Stomach (tissue), 9 donors: ENCODE results near the gene DYNC1H1. TPM values are rescaled to one million over a fixed set of nuclear protein-coding genes. Genes with fewer than 3 reads are reported as not detected.
"Not testable (repeated sequence)": the region's sequence is repeated elsewhere in the genome, so short reads cannot be mapped to it uniquely, and the experiment has no call there.

Experiments
- DNase-seq, 2 donors: peaks; one replicate each; pipeline versions ENCODE4 v3.0.0 to v3.0.0-alpha.2; 2013 to 2019
- H3K27ac ChIP-seq, 5 donors: fragments of 200-600 bp in 4 of 5; sonication (generic) in 4 of 5; one replicate each; pipeline ENCODE4 v1.5.1; 2013 to 2019; ENCODE audit warnings: mild to moderate bottlenecking in 1 of 5, moderate library complexity in 1 of 5
- H3K27me3 ChIP-seq, 3 donors: fragments of 200-600 bp; sonication (generic); one replicate each; pipeline ENCODE4 v1.5.1; 2017 to 2019; ENCODE audit warnings: mixed run types in 1 of 3
- H3K36me3 ChIP-seq, 4 donors: fragments of 200-600 bp; sonication (generic); 1 replicate in 3 of 4; 2 replicates in 1 of 4; pipeline ENCODE4 v1.5.1; 2016 to 2019
- H3K4me1 ChIP-seq, 4 donors: fragments of 200-600 bp; sonication (generic); one replicate each; pipeline ENCODE4 v1.5.1; 2016 to 2019
- H3K4me3 ChIP-seq, 4 donors: fragments of 200-600 bp; sonication (generic) in 3 of 4; one replicate each; pipeline ENCODE4 v1.5.1; 2016 to 2019; ENCODE audit warnings: mild to moderate bottlenecking in 1 of 4
- H3K9me3 ChIP-seq, 4 donors: fragments of 200-600 bp; sonication (generic); one replicate each; pipeline ENCODE4 v1.5.1; 2016 to 2019
- EP300 ChIP-seq: sonication (generic); formaldehyde crosslinking; IDR thresholded peaks from one replicate; pipeline ENCODE4 v1.6.1; 2017; ENCODE audit warnings: antibody characterized with exemption
- POLR2A ChIP-seq, 4 donors: fragments of 450-650 bp; IDR thresholded peaks; one replicate each; pipeline ENCODE4 v1.6.1; 2016; ENCODE audit warnings: antibody characterized with exemption in 4 of 4, control low read depth in 2 of 4, mild to moderate bottlenecking in 1 of 4, moderate library complexity in 1 of 4
- POLR2AphosphoS5 ChIP-seq, 3 donors: sonication (generic); formaldehyde crosslinking; IDR thresholded peaks; one replicate each; pipeline ENCODE4 v1.6.1; 2016; ENCODE audit warnings: antibody characterized with exemption in 3 of 3
- WGBS, 5 donors: extraction: QIAGEN DNeasy Blood & Tissue Kit in 3 of 5; methylation state at CpG; one replicate each; pipeline versions ENCODE4 v1.1.5 to v1.1.7; 2013 to 2018; 5-methylcytosine and 5-hydroxymethylcytosine counted together
- intact Hi-C: fragments of 100-400 bp; cut with DNase I; formaldehyde crosslinking; loops from one replicate; pipeline ENCODE4 v1.15.1; 2023; ENCODE audit warnings: low total_unique reads
- polyA plus RNA-seq, 3 donors: library from polyadenylated mRNA; stranded (reverse); fragments of 200-250 nt; gene quantifications; one replicate each; pipeline ENCODE4 v1.2.3, GENCODE V29; 2013
- total RNA-seq, 5 donors: library from RNA; depleted of rRNA; stranded (reverse); fragments of >200 nt; gene quantifications; one replicate each; pipeline versions ENCODE4 v1.1.0 to v1.2.3, GENCODE V29; 2014 to 2016
- TF ChIP-seq, protein P1 (sequence below), 7 experiments: fragments of 450-650 bp in 4 of 7; fragments of 200-600 bp in 3 of 7; sonication (generic) in 3 of 7; IDR thresholded peaks; one replicate each; pipeline ENCODE4 v1.5.1; 2016 to 2019; ENCODE audit warnings: antibody characterized with exemption in 7 of 7, control low read depth in 2 of 7, mild to moderate bottlenecking in 1 of 7
- donor health status: healthy with polysubstance abuse.
- donor health status: Bipolar disorder and iron deficiency.
- donor health status: healthy.

DYNC1H1 gene
- total and polyA plus RNA-seq, 8 donors = 52.9 to 651 (median 332) TPM

DNA sequence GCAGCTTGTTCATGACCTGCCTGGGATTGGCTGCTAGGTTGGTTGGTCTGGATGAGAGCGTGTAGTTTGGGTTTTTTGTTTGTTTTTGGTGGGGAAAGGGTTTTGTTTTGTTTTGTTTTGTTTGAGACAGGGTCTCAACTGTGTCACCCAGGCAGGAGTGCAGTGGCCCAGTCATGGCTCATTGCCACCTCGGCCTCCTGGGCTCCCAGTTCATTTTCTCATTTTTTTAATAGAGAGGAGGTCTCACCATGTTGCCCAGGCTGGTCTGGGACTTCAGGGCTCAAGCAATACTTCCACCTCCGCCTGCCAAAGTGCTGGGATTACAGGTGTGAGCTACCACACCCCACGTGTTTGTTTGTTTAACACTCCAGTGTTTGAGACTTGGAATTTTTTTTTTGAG is 3.8 kb downstream of the DYNC1H1 start:
- intact Hi-C loops = no loop called here
- WGBS, 5 donors = 47 to 80% (median 56%) methylated on average over 4 of the region's 4 CpGs
- H3K4me3 ChIP-seq = no peak overlapping the region
- peaks cover 0 to 16% (median 10%) of the 10 kb centered on the region in 4 donors for H3K36me3 ChIP-seq
- no peak for DNase-seq
- H3K27me3 ChIP-seq = no peaks in the 10 kb centered on the region
- H3K9me3 ChIP-seq = no peaks in the 10 kb centered on the region
- peak overlapping the region in 2 of 5 donors; percentile 13 to 38 for H3K27ac ChIP-seq
- H3K4me1 ChIP-seq = peaks cover 41 to 81% (median 63%) of the 10 kb centered on the region in 4 donors
- no peak for TF ChIP-seq POLR2AphosphoS5 (IDR thresholded peaks at IDR 0.05)
- TF ChIP-seq EP300 = no peak
- TF ChIP-seq, protein P1, sequence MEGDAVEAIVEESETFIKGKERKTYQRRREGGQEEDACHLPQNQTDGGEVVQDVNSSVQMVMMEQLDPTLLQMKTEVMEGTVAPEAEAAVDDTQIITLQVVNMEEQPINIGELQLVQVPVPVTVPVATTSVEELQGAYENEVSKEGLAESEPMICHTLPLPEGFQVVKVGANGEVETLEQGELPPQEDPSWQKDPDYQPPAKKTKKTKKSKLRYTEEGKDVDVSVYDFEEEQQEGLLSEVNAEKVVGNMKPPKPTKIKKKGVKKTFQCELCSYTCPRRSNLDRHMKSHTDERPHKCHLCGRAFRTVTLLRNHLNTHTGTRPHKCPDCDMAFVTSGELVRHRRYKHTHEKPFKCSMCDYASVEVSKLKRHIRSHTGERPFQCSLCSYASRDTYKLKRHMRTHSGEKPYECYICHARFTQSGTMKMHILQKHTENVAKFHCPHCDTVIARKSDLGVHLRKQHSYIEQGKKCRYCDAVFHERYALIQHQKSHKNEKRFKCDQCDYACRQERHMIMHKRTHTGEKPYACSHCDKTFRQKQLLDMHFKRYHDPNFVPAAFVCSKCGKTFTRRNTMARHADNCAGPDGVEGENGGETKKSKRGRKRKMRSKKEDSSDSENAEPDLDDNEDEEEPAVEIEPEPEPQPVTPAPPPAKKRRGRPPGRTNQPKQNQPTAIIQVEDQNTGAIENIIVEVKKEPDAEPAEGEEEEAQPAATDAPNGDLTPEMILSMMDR (IDR thresholded peaks at IDR 0.05) = no peak
- no peak for TF ChIP-seq POLR2A (IDR thresholded peaks at IDR 0.05)

DNA sequence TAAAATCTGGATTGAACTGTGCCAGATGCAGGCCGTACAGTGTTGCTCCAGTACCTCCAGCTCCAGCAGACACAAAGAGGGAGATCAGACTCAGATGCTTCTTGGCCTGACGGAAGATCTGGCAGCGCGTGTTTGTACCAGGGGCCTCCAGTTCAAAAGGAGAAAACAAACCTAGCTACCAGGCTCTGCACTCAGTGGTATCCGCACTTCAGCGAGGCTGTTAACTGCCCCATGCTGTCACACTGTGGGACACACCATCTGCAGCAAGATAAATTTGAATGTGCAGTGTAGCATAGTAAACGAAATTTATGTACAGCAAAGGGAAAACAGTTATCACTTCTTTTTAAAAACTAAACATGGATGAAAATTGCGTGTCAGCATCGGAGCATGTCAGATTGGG is 5.1 kb downstream of the DYNC1H1 start:
- DNase-seq = no peak
- WGBS, 5 donors = 80 to 93% (median 89%) methylated on average over 9 of the region's 9 CpGs
- H3K4me3 ChIP-seq = no peak overlapping the region
- H3K4me1 ChIP-seq = peaks cover 41 to 82% (median 63%) of the 10 kb centered on the region in 4 donors
- no peaks in the 10 kb centered on the region for H3K9me3 ChIP-seq
- intact Hi-C loops = no loop called here
- peaks cover 0 to 16% (median 10%) of the 10 kb centered on the region in 4 donors for H3K36me3 ChIP-seq
- no peak overlapping the region for H3K27ac ChIP-seq
- TF ChIP-seq POLR2AphosphoS5 (IDR thresholded peaks at IDR 0.05) = no peak
- TF ChIP-seq, protein P1 (IDR thresholded peaks at IDR 0.05) = no peak
- no peak for TF ChIP-seq POLR2A (IDR thresholded peaks at IDR 0.05)
- TF ChIP-seq EP300 = no peak
- H3K27me3 ChIP-seq = no peaks in the 10 kb centered on the region

DNA sequence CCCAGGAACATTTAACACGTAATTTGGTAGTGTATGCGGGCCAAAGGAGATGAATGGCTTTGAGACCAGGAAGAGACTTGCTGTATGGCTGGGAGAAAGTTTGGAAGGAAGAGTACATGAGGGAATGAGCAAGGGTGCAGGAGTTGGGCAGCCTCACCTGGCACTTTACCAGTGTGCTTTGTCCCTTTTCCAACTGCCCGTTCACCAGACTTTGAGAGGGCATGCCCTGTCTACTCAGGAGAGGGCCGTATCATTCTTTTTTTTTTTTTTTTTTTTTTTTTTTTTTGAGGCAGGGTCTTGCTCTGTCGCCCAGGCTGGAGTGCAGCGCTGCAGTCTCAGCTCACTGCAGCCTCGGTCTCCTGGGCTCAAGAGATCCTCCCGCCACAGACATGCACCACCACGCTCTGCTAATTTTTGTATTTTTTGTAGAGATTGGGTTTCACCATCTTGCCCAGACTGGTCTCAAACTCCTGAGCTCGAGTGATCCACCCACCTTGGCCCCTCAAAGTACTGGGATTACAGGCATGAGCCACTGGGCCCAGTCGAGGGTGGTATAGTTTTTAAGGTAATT is 6.5 kb downstream of the DYNC1H1 start:
- TF ChIP-seq, protein P1 (IDR thresholded peaks at IDR 0.05) = no peak
- TF ChIP-seq POLR2A (IDR thresholded peaks at IDR 0.05) (no peak), POLR2AphosphoS5 (IDR thresholded peaks at IDR 0.05) (no peak), EP300 (no peak)
- H3K27ac ChIP-seq = peak overlapping the region in 3 of 5 donors; percentile 72 to 78 (median 76)
- H3K4me1 ChIP-seq = peaks cover 36 to 81% (median 58%) of the 10 kb centered on the region in 4 donors
- no peak overlapping the region for H3K4me3 ChIP-seq
- DNase-seq = no peak
- H3K27me3 ChIP-seq = no peaks in the 10 kb centered on the region
- WGBS, 5 donors = 68 to 86% (median 84%) methylated on average over 11 of the region's 11 CpGs
- intact Hi-C loops = no loop called here
- peaks cover 2 to 25% (median 13%) of the 10 kb centered on the region in 4 donors for H3K36me3 ChIP-seq
- no peaks in the 10 kb centered on the region for H3K9me3 ChIP-seq

DNA sequence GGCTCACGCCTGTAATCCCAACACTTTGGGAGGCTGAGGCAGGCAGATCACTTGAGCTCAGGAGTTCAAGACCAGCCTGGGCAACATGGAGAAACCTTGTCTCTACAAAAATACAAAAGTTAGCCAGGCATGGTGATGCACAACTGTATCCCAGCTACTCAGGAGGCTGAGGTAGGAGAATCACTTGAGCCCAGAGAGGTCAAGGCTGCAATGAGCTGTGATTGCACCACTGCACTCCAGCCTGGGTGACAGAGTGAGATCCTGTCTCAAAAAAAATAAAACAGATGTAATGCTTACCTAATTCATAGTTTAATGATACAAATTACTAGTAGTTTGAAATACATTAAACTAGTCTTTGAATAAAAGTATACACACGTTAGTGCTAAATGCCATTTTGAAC is 7.1 kb downstream of the DYNC1H1 start:
- H3K4me3 ChIP-seq, H3K9me3 ChIP-seq, DNase-seq, H3K27me3 ChIP-seq, intact Hi-C loops: not testable (repeated sequence)
- Histone ChIP-seq H3K36me3 (peaks cover 5 to 30% (median 18%) of the 10 kb centered on the region in 4 donors), H3K4me1 (peaks cover 33 to 75% (median 53%) of the 10 kb centered on the region in 4 donors), H3K27ac (peak overlapping the region in 4 of 5 donors; percentile 64 to 78 (median 74))
- WGBS, 5 donors = 81 to 94% (median 89%) methylated on average over 2 of the region's 2 CpGs
